ENCODE data around the gene SLC25A33. TPM values are rescaled to one million over a fixed set of nuclear protein-coding genes. Genes with fewer than 3 reads are reported as not detected.
"Not testable (repeated sequence)": the region's sequence is repeated elsewhere in the genome, so short reads cannot be mapped to it uniquely, and the experiment has no call there.

Gene SLC25A33
- total RNA-seq, 2 donors from 2014 or later = 10.9 to 16.4 TPM

DNA sequence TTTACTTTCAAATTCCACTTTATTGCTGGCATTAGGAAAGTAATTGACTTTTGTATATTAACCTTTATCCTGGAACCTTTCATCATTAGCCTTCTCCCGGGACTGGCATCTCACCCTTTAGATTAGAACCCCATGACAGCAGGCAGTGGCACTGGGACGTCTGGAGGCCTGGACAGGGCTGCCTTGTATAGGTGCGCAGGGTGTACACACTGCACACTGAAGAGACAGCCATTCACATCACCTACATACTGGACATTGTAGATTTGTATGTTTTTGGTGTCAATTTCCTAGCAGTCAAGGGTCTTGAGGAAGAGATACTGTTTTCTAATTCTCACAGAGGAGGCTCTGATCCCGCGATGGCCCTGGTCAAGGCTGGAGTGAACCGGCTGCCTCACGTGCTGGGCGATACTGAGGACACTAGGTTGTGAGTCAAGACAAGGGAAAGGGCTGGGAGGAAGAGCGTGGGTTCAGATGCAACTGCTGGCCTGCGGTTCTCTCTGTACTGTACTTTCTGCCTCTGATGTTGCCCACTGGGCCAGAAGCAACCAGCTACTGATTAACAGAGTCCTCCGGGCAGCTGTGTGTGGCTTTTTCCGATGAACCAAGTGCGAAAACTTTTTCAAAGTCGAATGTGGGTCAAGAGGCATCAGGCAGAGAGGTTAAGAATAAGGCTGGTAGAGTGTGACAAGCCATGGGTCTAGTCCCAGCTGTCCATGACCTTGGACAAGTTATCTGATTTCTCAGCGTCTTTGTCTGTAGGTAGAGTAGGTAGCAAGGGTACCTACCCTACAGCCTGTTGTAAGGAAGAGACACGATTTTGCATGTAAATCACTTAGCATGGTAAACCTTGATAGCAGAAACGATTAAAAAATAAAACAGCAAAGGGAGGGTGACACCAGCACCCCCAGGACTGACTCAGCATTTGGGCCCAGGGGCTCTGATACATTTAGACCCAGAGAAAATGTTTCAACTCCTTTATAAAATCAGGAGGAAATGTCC lies 38.2 kb upstream of the SLC25A33 start:
- H3K27me3 ChIP-seq = no peaks in the 10 kb centered on the region
- TF ChIP-seq, protein P1, sequence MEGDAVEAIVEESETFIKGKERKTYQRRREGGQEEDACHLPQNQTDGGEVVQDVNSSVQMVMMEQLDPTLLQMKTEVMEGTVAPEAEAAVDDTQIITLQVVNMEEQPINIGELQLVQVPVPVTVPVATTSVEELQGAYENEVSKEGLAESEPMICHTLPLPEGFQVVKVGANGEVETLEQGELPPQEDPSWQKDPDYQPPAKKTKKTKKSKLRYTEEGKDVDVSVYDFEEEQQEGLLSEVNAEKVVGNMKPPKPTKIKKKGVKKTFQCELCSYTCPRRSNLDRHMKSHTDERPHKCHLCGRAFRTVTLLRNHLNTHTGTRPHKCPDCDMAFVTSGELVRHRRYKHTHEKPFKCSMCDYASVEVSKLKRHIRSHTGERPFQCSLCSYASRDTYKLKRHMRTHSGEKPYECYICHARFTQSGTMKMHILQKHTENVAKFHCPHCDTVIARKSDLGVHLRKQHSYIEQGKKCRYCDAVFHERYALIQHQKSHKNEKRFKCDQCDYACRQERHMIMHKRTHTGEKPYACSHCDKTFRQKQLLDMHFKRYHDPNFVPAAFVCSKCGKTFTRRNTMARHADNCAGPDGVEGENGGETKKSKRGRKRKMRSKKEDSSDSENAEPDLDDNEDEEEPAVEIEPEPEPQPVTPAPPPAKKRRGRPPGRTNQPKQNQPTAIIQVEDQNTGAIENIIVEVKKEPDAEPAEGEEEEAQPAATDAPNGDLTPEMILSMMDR (IDR thresholded peaks at IDR 0.05) = no peak
- no peaks in the 10 kb centered on the region for H3K9me3 ChIP-seq
- no peak for DNase-seq (ENCODE audit: low spot score)
- H3K36me3 ChIP-seq = no peaks in the 10 kb centered on the region
- no peak overlapping the region for H3K4me3 ChIP-seq
- H3K4me1 ChIP-seq = no peaks in the 10 kb centered on the region
- H3K27ac ChIP-seq = no peak overlapping the region

- Histone ChIP-seq H3K27ac (no peak overlapping the region), H3K36me3 (no peaks in the 10 kb centered on the region), H3K4me3 (no peak overlapping the region), H3K4me1 (no peaks in the 10 kb centered on the region), H3K27me3 (no peaks in the 10 kb centered on the region), H3K9me3 (no peaks in the 10 kb centered on the region)
- TF ChIP-seq, protein P1 (IDR thresholded peaks at IDR 0.05) = no peak
- no peak for DNase-seq (ENCODE audit: low spot score)
Observed at GRCh38 chr1:9503001-9503675, 36.1 kb upstream of the SLC25A33 start.

GRCh38 chr1:9505143-9505542 lies 34.1 kb upstream of the SLC25A33 start:
- no peaks in the 10 kb centered on the region for H3K27me3 ChIP-seq
- no peak for DNase-seq (ENCODE audit: low spot score)
- no peaks in the 10 kb centered on the region for H3K9me3 ChIP-seq
- TF ChIP-seq, protein P1 (IDR thresholded peaks at IDR 0.05) = no peak
- no peaks in the 10 kb centered on the region for H3K36me3 ChIP-seq
- H3K4me3 ChIP-seq = no peak overlapping the region
- H3K27ac ChIP-seq = no peak overlapping the region
- no peaks in the 10 kb centered on the region for H3K4me1 ChIP-seq

DNA sequence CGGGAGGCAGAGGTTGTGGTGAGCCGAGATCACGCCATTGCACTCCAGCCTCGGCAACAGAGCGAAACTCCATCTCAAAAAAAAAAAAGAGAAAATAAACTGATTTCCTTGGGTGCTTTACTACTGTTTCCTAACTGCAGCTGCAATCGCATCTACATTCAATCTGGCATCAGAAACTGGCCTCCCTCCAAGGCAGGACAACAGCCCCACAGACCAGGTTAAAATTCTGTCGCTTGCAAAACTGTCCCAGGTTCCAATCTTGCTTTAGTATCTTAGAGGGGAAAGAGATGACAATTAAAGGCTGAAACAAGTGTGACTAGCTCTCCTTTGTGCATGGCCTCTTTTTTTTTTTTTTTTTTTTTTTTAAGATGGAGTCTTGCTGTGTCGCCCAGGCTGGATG lies 32.4 kb upstream of the SLC25A33 start:
- Histone ChIP-seq H3K27ac (no peak overlapping the region), H3K27me3 (no peaks in the 10 kb centered on the region), H3K36me3 (no peaks in the 10 kb centered on the region), H3K4me1 (no peaks in the 10 kb centered on the region), H3K9me3 (no peaks in the 10 kb centered on the region), H3K4me3 (no peak overlapping the region)
- TF ChIP-seq, protein P1 (IDR thresholded peaks at IDR 0.05) = no peak
- DNase-seq (ENCODE audit: low spot score) = no peak

DNA sequence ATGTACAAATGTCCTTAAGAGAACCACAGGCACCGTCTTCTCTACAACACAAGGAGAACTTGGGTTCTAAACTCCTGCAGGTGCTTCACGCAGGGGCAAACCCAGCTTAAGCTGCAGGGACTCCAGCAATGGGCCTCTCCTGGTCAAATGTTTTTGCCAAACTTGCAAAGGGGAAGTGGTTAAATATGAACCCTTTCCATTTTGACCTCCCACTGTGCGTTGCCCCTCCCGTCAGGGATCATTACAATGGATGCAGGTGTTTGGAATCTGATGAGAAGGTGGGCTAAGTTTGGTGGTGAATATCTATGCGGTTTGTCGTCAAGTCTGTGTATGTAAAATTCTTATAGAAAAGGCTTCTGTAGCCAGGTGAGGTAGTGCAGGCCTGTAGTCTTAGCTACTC lies 29.1 kb upstream of the SLC25A33 start:
- no peaks in the 10 kb centered on the region for H3K36me3 ChIP-seq
- H3K4me3 ChIP-seq = no peak overlapping the region
- DNase-seq (ENCODE audit: low spot score) = no peak
- TF ChIP-seq, protein P1 (IDR thresholded peaks at IDR 0.05) = no peak
- no peaks in the 10 kb centered on the region for H3K4me1 ChIP-seq
- H3K27me3 ChIP-seq = no peaks in the 10 kb centered on the region
- H3K9me3 ChIP-seq = no peaks in the 10 kb centered on the region
- no peak overlapping the region for H3K27ac ChIP-seq

DNA sequence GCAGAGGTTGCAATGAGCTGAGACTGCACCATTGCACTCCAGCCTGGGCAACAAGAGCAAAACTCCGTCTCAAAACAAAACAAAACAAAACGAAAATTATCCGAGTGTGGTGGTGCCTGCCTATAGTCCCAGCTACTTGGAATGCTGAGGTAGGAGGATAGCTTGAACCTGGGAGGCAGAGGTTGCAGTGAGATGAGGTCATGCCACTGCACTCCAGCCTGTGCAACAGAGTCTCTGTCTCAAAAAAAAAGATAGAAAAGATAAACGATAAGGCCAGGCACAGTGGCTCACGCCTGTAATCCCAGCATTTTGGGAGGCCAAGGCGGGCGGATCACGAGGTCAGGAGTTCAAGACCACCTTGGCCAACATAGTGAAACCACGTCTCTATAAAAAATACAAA lies 23.7 kb upstream of the SLC25A33 start:
- H3K36me3 ChIP-seq; H3K27ac ChIP-seq; H3K4me1 ChIP-seq; H3K27me3 ChIP-seq; H3K9me3 ChIP-seq; DNase-seq (ENCODE audit: low spot score); H3K4me3 ChIP-seq: not testable (repeated sequence)

Data from right atrium auricular region (tissue), 2 donors.